GM10248 (cell line): ENCODE results near the gene TPRKB.
"Not testable (repeated sequence)": the region's sequence is repeated elsewhere in the genome, so short reads cannot be mapped to it uniquely, and the experiment has no call there.

Experiments used
- CTCF ChIA-PET: fragments of 300-600 bp; sonication (Branson Sonifier 250); formaldehyde crosslinking; extraction: SDS; loops from one replicate; lab custom pipeline; 2021; ENCODE audit warnings: antibody characterized with exemption; lab: Yijun Ruan, JAX
- POLR2A ChIA-PET: fragments of 350-650 bp; sonication (Branson Sonifier 250); formaldehyde crosslinking; extraction: SDS; loops from one replicate; lab custom pipeline; 2020; ENCODE audit warnings: antibody characterized with exemption; lab: Yijun Ruan, JAX
- DNase-seq: peaks from one replicate; pipeline ENCODE4 v3.0.0; 2012; ENCODE audit errors: extremely low spot score
- TF ChIP-seq, protein P1 (sequence below): IDR thresholded peaks from 2 replicates; pipeline ENCODE4 v1.5.1; 2012; ENCODE audit warnings: mild to moderate bottlenecking, low read depth; ENCODE audit errors: extremely low read depth, missing control alignments, control extremely low read depth

TPRKB gene

DNA sequence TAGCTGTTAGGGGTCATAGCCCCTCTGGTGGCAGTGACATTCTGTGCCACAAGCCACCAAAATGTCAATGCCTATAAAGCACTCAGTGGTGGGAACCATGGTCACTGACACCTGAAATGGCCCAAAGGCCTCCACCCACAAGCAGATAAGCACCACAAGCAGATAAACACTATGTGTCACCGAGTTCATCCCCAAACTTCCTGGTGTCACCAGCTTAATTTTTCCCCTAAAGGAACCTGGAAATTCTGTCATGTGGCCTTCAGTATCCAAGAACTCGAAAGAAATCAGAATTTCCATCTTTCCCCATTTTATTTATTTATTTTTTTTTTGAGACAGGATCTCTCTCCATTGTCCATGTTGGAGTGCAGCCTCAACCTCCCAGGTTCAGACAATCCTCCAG is 3.6 kb upstream of the TPRKB start:
- CTCF ChIA-PET = interaction anchor here (0.8 to 1.6 kb wide), 2 partner anchors 17 to 23 kb away, joined by 3 to 4 read pairs; no protein-coding TSS in a partner anchor
- TF ChIP-seq, protein P1, sequence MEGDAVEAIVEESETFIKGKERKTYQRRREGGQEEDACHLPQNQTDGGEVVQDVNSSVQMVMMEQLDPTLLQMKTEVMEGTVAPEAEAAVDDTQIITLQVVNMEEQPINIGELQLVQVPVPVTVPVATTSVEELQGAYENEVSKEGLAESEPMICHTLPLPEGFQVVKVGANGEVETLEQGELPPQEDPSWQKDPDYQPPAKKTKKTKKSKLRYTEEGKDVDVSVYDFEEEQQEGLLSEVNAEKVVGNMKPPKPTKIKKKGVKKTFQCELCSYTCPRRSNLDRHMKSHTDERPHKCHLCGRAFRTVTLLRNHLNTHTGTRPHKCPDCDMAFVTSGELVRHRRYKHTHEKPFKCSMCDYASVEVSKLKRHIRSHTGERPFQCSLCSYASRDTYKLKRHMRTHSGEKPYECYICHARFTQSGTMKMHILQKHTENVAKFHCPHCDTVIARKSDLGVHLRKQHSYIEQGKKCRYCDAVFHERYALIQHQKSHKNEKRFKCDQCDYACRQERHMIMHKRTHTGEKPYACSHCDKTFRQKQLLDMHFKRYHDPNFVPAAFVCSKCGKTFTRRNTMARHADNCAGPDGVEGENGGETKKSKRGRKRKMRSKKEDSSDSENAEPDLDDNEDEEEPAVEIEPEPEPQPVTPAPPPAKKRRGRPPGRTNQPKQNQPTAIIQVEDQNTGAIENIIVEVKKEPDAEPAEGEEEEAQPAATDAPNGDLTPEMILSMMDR = no peak

DNA sequence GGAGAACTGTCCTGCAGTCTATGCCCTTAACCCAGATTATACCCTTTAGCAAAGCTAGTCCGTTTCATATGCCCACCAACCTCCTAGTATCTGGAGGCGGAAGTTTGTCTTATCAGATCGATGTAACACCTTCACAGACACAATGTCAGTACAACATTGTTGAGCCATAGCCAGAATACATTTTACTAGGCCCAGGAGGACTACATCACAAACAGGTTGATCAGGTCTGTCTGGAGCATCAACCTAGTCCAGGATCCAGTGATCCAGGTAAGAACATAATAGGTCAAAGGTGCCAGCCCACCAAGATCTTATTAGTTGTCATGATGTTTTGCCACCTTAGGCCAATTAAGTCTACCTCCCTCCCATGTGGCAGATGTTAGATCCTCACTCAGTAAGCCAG is 2.0 kb upstream of the TPRKB start:
- ChIA-PET CTCF (no interaction called here), POLR2A (no interaction called here)
- no peak for DNase-seq
- TF ChIP-seq, protein P1 = no peak

More for the DNA sequence above, 3.6 kb upstream of the TPRKB start:
- POLR2A ChIA-PET = no interaction called here
- no peak for DNase-seq

DNA sequence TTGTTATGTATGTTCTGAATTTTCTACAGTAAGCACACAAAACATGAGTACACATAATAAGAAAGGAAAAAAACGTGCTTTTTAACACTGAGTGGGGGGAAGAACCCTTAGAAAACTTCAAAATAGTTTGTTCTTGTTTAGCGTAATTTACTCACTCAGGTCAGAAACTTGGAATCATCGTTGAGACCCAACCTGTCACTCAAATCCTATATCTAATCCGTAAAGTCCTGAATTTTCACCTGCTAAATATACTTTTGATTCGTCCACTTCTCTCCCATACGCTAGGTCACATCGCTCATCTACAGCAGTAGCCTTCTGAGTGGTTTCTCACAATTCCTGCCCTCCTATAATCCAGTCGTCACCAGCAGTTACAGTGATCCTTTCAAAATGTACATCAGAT is 767 bp downstream of the TPRKB start:
- ChIA-PET POLR2A (no interaction called here), CTCF (no interaction called here)
- DNase-seq = no peak
- TF ChIP-seq, protein P1 = no peak

DNA sequence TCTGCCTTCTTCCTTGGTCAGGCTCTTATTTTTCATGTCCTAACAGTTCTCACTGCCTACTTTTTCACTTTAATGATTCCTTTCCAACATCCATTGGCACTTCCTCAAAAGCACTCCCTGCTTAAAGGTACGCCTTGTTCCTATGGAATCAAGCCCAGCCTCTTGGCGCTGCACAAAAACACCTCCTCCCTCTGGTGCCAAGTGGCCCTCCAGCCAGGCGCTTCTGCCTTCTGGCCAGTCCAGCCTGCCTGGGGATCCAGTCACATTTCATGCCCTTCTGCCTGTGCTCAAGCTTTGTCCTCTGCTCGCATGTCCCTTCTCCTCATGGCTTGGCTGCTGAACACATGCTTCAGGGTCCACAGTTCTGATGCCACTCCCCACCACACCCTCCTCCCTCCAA is 6.3 kb downstream of the TPRKB start:
- TF ChIP-seq, protein P1 = no peak
- DNase-seq = no peak
- ChIA-PET POLR2A (no interaction called here), CTCF (no interaction called here)

DNA sequence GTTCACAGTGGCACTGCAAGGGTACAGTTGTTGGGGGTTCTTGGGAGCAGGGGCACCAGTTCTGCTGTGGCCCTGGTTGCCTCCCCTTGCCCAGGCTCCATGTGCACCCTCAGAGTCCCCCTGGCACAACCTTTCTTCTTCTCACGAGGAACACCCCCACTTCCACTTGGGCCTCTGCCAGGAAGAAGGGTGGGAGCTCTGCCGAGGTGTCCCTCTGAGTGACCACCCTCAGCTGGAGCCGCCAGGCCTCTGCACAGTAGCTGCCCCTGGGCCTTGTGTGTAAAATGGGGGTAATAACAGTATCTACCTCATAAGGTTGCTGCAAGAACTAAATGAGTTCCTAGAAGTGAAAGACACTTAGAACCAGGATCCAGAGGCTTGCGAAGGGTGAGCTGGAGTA is 8.4 kb downstream of the TPRKB start:
- POLR2A ChIA-PET = interaction anchor here (1.0 kb wide), 1 partner anchor 9 kb away, joined by 3 read pairs; the partner anchor contains the start of gene TPRKB
- CTCF ChIA-PET = no interaction called here
- no peak for DNase-seq
- TF ChIP-seq, protein P1 = no peak

DNA sequence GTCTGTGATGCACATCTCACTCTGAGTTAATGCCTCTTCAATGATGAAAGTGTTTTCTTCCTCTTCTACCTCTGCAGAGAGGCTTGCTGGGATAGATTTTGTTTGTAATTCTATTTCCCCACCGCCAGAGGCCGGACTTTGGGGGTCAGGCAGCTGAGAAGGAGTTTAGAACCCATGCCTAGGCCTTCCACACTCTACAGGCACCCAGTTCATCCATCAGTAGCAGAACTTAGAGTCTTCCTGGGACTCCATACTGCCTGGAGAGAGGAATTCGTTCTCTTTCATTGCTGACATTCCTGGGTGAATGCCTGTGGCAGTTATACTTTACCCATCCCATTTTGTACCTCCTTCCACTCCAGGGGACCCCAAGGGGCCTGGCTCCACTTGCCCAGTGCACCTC is 9.1 kb downstream of the TPRKB start:
- TF ChIP-seq, protein P1 = no peak
- ChIA-PET POLR2A (no interaction called here), CTCF (no interaction called here)
- no peak for DNase-seq

DNA sequence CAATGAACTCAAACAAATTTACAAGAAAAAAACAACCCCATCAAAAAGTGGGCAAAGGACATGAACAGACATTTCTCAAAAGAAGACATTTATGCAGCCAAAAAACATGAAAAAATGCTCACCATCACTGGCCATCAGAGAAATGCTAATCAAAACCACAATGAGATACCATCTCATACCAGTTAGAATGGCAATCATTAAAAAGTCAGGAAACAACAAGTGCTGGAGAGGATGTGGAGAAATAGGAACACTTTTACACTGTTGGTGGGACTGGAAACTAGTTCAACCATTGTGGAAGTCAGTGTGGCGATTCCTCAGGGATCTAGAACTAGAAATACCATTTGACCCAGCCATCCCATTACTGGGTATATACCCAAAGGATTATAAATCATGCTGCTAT is 10.5 kb downstream of the TPRKB start:
- POLR2A ChIA-PET, DNase-seq, CTCF ChIA-PET: not testable (repeated sequence)
